ENCODE measurements around the gene PRKAR1A. TPM values are rescaled to one million over a fixed set of nuclear protein-coding genes. Genes with fewer than 3 reads are reported as not detected.

The PRKAR1A gene
- total and polyA plus RNA-seq, 2 of the 8 experiments (the other 6 are each of a cell fraction or from before 2014, with no cell fraction given): 39.3 to 149 TPM

GRCh38 chr17:68598074-68598473 is 85.8 kb downstream of the PRKAR1A start:
- Histone ChIP-seq H3K36me3 (ENCODE audit: control insufficient read depth in 2 of 4, insufficient read depth in 4 of 4, low read length in 3 of 4) (peaks cover 0 to 18% (median 0%) of the 10 kb centered on the region in 4 experiments; a peak in 2 of 8 replicates), H4K91ac (replicated peaks; ENCODE audit: insufficient read length, low read length) (no peak overlapping the region), H3K4me1 (replicated peaks in 1 of 4; ENCODE audit: control insufficient read depth in 3 of 4, insufficient read depth in 4 of 4, low read length in 3 of 4) (peaks cover 0 to 11% (median 5%) of the 10 kb centered on the region in 4 experiments; a peak in 5 of 7 replicates), H3K27ac (ENCODE audit: low read depth, low read length) (no peak overlapping the region), H2AK5ac (ENCODE audit: low read depth, low read length) (no peak overlapping the region), H2BK15ac (ENCODE audit: low read length) (no peak overlapping the region), H3K79me2 (ENCODE audit: control insufficient read depth in 1 of 2, insufficient read depth in 2 of 2, low read length in 2 of 2) (peaks cover 0 to 5% of the 10 kb centered on the region in 2 experiments; a peak in 2 of 4 replicates), H3K14ac (ENCODE audit: insufficient read length) (no peak overlapping the region), H3K79me1 (ENCODE audit: low read depth, low read length) (no peaks in the 10 kb centered on the region; the same call in 1 of the 2 replicates), H3K18ac (ENCODE audit: extremely low read depth, low read length) (no peak overlapping the region), H2BK5ac (ENCODE audit: low read depth, low read length) (no peak overlapping the region), H2AFZ (ENCODE audit: low read length) (no peak overlapping the region), H4K5ac (ENCODE audit: insufficient read length, low read depth, low read length) (no peak overlapping the region), H2BK12ac (ENCODE audit: low read depth, low read length) (no peak overlapping the region), H3K9ac (replicated peaks in 1 of 4; ENCODE audit: extremely low read depth in 1 of 4, low read depth in 3 of 4, low read length in 3 of 4) (no peak overlapping the region), H3K27me3 (replicated peaks in 1 of 4; ENCODE audit: control insufficient read depth in 3 of 4, extremely low read depth in 1 of 4, insufficient read depth in 3 of 4, low read length in 3 of 4) (peaks cover 0 to 25% (median 16%) of the 10 kb centered on the region in 4 experiments; a peak in 6 of 7 replicates), H2BK120ac (replicated peaks; ENCODE audit: low read depth, low read length) (no peak overlapping the region), H4K20me1 (replicated peaks in 1 of 2; ENCODE audit: control insufficient read depth in 1 of 2, insufficient read depth in 2 of 2, low read length in 2 of 2) (no peaks in the 10 kb centered on the region), H4K8ac (ENCODE audit: extremely low read depth, insufficient read depth, low read length) (no peak overlapping the region), H3K4me2 (ENCODE audit: insufficient read depth in 1 of 2, low read depth in 2 of 2, low read length in 2 of 2) (peak overlapping the region in 1 of 2 experiments; percentile 97; a peak in 3 of 4 replicates), H3K4ac (replicated peaks; ENCODE audit: insufficient read length, low read depth, low read length) (no peak overlapping the region), H2BK20ac (ENCODE audit: low read length) (no peak overlapping the region), H3K9me3 (ENCODE audit: insufficient read depth in 2 of 2, low read depth in 1 of 2, low read length in 1 of 2) (no peaks in the 10 kb centered on the region), H3K4me3 (ENCODE audit: extremely low read depth in 1 of 4, insufficient read depth in 2 of 4, low read depth in 3 of 4, low read length in 4 of 4) (peak overlapping the region in 2 of 4 experiments; percentile 90 to 91; a peak in 3 of 8 replicates), H3K56ac (replicated peaks; ENCODE audit: insufficient read length, low read depth, low read length) (no peak overlapping the region), H3K23ac (ENCODE audit: insufficient read length) (no peak overlapping the region), H3K23me2 (ENCODE audit: low read depth, low read length) (peaks cover 12% of the 10 kb centered on the region)
- TF ChIP-seq EZH2 (IDR thresholded peaks at IDR 0.05; ENCODE audit: low read depth, low read length, severe bottlenecking): no peak
- TF ChIP-seq HDAC6 (IDR thresholded peaks at IDR 0.05; ENCODE audit: low read depth, low read length): no peak
- no peak for TF ChIP-seq BACH1 (IDR thresholded peaks at IDR 0.05; ENCODE audit: low read length)
- TF ChIP-seq RNF2 (IDR thresholded peaks at IDR 0.05; ENCODE audit: borderline replicate concordance, low read depth, low read length, missing control alignments, poor library complexity, severe bottlenecking): no peak
- TF ChIP-seq ZNF274 (IDR thresholded peaks at IDR 0.05; ENCODE audit: borderline replicate concordance, extremely low read depth, low read length): no peak
- TF ChIP-seq TEAD4 (IDR thresholded peaks at IDR 0.05; ENCODE audit: low read depth, low read length): no peak
- no peak for TF ChIP-seq CEBPB (IDR thresholded peaks at IDR 0.05; ENCODE audit: low read depth, low read length)
- TF ChIP-seq TAF7 (optimal IDR thresholded peaks at IDR 0.05; ENCODE audit: borderline replicate concordance, low read depth, low read length): no peak
- FAIRE-seq (no peak), DNase-seq (ENCODE audit: low read depth in 1 of 2, low spot score in 2 of 2) (no peak)
- WGBS, 2 experiments (ENCODE audit: extremely low coverage in 1 of 2, insufficient coverage in 1 of 2, insufficient read length in 1 of 2, insufficient replicate concordance in 2 of 2, low coverage in 1 of 2, low lambda C conversion rate in 2 of 2, missing lambda C conversion rate in 1 of 2): 86% methylated on average over 4 of the region's 4 CpGs; no CpG with 5 or more reads in 1 of the 2 experiments
- ChIA-PET POLR2A (ENCODE audit: partially characterized antibody) (no interaction called here), CTCF (ENCODE audit: partially characterized antibody) (no interaction called here)
